HG03103 (cell line): ENCODE measurements around the gene SOX5.

Source experiments
- ATAC-seq: cut with Tn5 transposase; IDR thresholded peaks from one replicate; pipeline ENCODE4 v1.9.1; 2021; ENCODE audit warnings: low read depth; ENCODE audit not compliant: unreplicated experiment

The SOX5 gene

DNA sequence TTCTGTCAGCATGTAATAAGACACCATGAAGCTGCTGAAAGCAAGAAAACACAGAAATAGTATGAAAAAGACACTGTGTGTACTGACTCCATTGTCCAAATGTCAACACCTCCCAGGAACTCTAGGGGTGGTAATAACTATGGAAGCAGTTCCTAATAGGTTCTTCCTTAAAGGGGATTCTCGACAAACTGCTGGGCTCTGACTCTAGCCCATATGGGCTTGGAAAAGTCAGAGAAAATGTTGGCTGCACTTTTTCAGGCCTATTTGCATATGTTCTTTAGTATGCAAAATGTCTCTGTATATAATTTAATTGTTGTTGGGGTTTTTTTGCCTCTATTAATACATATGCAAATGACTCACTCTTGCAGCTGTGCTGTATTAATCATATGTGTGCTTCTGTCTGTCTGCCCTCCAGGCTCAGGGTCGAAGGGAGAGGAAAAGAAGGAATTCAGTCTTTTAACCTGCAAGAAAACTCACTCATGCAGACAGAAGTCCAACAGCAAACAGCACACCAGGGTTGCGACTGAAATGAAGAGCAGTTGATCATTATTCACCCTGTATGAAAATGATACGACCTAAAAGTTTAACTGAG is 317.6 kb downstream of the SOX5 start:
- no peak for ATAC-seq

DNA sequence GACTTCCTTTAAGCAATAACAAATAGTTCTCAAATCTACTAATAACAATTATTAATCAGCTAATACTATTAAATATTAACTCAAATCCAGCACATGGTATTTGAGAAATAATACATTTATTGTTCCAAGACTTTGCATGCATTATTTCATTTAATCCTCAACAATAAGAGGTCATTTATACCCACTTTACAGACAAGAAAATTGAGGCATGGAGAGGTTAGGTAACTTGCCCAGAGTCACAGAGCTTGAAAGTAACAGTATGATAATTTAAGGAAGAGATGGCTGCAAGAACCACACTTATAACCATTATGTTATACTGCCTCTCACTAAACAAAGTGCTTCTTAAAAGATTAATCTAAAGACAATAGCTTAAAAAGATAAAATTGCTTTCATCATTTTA is 318.9 kb downstream of the SOX5 start:
- ATAC-seq: no peak

DNA sequence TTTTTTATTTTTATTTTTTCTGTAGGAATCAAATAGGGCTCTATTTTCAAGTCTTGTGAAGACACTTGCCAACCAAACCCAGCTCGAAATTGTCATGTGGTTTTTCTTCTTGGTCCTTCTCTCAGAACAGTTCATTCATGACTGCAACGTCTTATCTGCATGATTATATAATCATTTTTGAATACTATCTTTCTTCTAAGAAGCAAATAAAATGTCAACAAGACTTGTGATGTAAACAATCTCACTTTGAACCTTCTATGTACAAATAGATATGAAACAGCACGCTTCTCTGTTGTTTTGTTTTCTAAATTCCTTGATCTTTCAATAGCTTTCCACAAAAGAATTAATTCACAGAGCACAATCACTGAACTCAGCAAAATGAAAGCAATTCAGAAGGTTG is 320.7 kb downstream of the SOX5 start:
- no peak for ATAC-seq

DNA sequence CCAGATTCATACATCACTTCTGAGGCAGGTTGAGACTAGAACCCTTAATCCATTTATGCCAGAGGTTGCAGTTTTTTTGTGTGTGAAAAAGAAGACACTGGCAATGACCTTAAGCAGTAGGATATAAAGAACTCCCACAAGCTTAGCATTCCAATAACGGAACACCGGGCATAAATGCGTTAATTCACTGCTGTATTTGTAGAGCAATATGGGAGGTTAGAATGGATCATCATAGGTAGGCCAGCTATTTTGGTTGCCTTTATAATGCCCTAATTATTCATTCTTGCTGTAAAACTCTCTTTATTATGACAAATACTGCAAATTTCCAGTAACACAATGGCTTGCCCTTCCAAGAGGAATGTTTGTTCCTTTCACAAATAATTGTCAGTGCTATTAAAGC is 322.7 kb downstream of the SOX5 start:
- ATAC-seq: no peak

DNA sequence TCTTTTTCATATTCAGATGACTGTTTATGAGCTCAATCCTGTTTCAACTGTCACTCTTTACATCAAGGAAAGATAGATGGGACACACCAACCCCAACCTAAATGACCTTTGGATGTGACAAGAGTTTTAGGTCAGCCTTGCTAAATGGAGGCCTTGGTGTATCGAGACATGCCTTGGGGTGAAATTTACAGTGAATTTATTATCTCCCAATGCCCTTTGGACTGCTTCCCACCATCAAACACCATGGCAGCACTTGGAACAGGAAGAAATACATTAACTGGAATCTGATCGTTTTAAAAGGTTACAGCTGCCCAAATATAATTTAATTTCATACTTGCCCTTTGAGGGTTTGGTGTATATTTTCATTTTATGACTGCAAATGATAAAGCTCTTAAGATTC is 327.6 kb downstream of the SOX5 start:
- ATAC-seq: no peak

DNA sequence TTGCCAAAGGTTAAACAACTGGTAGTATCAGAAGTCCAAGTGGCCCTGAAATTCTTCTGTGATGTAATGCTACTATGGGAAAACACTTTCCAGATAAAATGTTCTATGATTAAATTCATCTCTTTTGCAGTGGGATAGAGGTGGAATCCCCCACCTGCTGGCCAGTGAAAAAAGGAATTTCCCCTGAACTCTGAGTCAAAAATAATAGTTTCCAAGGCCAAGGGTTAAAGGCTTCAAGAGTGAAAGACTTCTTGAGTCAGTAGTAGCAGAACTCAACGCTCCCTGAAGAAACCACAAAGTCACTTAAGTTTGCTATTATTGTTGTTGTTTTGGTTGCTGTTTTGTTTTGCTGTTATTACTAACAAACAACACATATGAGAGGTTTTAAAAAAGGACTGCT is 330.8 kb downstream of the SOX5 start:
- no peak for ATAC-seq

DNA sequence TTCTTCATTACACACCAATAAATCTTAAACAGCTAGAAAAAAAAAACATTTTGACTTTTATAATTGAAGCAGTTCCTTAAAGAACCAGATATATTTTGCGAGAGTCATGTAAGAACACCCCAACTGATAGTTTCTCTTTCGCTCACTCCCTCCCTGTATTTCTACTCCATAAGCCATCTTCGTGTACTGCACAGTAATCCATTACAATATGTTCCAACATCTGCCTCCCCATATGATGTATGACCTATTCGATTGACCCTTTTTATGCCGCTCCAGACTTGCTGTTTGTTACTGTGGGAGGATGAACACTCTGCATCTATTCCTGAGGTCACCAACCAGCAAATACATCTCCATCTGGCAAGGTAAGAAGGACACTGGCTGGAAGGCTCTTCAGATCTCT is 331.7 kb downstream of the SOX5 start:
- ATAC-seq: no peak

DNA sequence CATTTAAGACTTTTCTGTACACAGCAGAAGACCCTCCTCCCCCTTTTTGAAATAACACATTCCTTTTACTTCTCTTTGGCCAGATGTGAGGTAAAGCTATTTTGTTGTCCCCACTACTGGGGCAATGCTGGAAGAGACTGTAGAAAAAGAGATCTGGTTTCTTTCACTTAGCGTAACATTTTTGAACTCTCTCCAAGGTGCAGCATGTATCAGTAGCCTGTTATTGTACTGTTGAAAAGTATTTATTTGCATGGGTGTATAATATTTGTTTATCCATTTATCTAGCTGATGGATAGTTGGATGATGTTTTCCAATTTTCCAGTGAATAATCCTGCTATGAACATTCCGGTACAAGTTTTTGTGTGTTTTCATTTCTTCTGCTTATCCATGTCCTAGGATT is 335.2 kb downstream of the SOX5 start:
- ATAC-seq: no peak

DNA sequence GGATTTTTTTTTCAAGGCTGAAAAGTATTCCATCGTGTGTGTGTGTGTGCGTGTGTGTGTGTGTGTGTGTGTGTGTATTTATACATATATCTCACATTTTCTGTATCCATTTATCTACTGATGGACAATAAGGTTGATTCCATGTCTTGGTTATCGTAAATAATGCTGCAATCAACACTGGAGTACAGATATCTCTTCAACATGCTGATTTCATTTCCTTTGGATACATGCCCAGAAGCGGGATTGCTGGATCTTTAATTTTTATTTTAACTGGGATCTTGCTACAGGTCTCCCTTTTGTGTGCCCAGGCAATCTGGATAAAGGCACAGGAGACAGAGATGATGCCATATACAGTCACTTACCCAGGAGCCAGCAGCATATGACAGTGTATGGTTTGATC is 338.1 kb downstream of the SOX5 start:
- ATAC-seq: no peak

DNA sequence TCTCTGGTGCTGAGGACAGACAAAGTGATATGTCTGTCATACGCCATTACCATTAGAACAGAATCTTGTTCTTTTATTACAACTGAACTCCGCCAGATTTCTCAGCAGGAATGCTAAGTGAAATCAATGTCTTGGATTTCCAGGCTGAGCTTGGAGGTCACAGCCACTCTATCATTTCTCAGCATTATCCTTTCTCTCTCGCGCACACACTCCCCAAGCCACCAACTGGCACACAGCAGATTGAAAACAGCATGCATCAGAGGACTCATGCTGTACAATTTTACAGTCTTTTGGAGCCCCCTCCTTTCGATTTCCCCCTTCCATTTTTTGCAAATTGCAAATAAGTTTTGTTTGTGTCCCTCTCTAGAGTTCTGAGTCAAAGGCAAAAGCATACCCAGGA is 348.6 kb downstream of the SOX5 start:
- no peak for ATAC-seq

DNA sequence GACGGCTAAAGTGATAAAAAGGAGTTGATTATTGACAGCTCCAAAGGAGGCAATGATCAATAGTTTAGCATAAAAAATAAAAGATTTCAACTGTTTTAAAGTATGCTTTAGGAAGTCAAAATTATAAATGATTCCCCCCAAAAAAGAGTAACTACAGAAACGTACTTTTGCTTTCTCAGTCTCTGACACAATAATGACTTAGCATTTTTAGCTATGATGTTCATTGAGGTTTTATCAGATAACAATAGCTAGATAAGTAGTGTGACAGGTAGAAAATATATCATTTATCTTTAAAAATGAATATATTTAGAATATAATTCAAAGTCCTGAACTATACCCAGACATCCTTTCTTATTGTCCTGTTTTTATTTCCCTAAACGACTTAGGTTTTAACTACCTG is 352.9 kb downstream of the SOX5 start:
- no peak for ATAC-seq

DNA sequence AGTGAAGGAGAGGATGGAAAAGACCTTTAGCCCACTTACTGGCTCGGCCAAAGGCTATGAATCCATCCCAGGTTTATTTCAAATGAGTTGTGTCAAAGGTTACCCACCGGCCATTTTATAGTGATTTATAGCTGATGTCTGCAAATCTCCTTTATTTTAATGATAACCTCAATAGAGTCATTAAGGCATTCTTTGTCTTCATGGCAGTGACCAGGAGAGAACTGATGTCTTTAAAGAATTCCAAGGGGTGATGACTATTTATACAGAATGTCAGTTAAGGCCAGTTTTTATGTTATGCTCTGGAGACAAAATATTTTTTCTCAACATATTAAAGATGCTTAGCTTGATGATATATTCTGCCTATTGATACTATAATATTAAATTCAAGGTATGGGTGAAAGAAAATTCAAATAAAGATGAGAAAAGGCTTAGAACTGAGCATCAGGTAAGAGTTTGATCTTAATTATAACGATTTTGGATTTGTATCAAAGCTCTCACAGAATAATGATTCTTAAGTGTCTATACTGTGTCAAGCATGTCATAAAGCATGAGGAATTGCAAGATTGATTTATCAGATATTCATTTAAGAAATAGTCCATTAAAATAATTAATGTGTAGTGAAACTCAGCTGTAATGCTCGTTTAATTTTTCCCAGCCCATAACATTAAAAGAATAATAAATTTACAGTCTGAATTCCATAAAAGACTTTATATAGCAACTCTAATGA is 361.5 kb downstream of the SOX5 start:
- ATAC-seq: no peak

DNA sequence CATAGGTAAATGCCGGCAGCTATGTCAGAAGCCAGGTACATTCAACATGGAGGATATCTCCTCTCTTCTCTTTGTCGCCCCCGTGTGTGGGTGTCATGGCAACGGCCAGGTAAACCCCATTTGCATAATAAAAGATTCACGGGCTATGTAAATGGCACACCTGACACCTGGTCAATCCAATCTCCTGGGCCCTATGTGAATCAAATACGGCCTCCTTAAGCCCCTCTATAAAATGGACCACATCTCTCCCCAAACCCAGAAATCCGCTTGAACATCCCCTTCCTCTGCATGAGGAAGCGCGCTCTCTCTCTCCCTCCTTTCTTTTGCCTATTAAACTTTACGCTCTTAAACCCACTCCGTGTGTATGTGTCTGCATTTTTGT is 363.7 kb downstream of the SOX5 start:
- ATAC-seq: no peak

DNA sequence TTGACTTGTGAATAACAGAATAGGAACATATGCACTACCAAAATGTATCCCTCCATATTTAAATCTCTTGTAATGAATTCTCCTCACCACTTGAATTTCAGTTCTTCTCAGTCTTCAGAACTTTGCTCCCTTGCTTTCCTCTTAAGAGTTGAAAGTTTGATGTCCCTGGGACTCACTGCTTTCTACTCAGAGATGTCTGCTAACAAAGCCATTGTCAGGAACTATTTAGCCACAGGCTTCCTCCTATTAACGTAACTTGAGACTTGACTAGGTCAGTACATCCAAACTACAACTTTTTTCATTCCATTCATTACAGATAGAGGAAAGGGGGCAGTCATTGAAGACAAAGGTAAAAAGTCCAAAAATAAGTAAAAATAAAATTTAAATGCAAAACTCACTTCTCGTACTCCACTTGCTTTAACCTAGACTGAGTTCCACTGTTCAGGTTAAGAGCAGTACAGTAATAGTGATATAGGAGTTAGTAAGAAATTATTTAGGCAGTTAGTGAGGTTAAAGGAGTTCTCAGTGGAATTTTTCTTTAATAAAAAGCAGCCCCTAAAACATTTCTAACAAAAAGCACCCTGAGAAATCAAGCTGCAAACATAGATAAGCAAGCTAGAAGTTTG is 364.2 kb downstream of the SOX5 start:
- ATAC-seq: no peak

DNA sequence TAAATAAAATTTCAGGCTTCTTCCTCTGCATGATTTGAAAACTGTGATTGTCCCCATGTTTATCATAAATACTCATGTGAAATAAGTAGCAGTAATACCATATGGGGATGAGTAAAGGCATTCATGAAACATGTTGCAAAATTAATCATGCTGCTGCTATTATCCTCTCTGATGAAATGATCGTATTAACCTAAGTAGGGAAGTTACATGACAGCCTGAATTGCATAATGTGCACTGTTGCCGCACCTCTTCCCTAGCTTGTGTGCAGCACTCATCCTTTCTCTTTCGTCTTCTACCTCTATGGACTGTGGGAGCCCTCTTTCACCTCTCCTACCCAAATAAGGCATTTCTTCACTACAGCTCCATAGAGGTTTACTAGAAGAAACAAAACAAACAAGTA is 367.6 kb downstream of the SOX5 start:
- ATAC-seq: no peak

DNA sequence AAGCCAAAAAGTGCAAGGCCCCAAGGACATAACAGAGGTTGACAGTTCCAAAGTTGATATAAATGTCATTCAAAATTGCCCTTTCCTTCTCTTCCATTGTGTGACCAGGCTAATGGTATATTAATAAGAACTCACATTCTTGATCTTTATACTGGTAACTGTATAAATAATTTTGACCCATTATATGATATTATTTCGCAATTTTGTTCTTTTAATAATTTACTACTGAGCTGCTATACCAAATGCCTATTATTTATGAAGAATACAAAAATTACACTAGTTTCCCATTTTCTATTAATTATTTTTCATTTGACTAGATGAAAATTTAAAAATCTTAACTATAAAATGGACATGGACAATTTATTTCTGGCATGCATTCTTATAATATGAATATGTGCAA is 370.2 kb downstream of the SOX5 start:
- no peak for ATAC-seq

DNA sequence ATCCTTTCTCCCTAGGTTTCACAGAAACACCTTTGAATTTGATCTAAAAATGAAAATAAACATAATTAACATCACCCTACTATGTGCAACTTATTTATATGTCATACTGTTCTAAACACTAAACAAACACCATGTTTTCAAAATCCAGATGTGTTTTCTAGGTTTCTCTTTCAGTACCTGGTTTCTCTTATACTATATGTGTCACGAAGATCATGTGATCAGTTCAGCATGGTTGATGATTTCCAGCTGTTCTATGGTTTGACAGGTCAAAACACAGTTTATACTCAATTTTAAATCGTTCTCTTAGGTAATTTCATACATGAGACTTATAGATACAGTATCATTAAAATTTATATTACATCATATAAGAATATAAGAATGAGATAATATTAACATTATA is 373.1 kb downstream of the SOX5 start:
- ATAC-seq: peak; percentile 77

DNA sequence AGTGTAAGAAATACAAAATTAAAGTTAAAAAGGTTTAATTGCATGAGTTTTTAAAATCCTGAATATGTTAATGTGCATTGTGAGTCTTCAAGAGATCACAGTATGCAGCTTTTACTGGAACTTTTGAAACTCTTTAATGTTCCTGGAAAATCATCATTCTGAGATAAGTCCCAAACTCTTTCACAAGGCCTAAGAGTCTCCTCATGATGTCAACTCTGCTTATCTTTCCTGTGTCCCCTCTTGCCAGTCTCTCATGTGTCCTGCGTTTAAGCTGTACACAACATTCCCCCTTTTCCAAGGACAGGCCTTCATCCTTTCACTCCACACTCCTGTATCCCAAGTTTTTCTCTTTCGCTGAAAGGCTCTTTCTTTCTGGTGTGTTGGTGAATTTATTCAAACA is 380.1 kb downstream of the SOX5 start:
- ATAC-seq: no peak

DNA sequence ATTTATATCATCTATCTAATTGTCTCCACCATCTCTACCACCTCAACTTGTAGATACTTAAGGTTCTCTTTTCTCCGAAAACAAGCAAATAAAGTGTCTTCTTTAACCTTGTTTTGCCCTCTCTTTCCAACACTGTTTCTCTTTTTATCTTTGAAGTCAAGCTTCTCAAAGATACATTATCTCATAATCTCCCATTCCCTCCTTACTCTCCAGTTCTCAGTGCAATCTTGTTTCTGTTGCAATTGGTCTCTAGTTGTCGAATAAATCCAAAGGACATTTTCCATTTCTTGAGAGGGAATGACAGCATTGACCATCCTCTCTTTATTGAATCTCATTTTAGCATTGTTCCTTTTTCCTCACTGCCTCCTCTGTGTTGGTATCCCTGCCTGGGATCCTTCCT is 383.3 kb downstream of the SOX5 start:
- ATAC-seq: no peak

DNA sequence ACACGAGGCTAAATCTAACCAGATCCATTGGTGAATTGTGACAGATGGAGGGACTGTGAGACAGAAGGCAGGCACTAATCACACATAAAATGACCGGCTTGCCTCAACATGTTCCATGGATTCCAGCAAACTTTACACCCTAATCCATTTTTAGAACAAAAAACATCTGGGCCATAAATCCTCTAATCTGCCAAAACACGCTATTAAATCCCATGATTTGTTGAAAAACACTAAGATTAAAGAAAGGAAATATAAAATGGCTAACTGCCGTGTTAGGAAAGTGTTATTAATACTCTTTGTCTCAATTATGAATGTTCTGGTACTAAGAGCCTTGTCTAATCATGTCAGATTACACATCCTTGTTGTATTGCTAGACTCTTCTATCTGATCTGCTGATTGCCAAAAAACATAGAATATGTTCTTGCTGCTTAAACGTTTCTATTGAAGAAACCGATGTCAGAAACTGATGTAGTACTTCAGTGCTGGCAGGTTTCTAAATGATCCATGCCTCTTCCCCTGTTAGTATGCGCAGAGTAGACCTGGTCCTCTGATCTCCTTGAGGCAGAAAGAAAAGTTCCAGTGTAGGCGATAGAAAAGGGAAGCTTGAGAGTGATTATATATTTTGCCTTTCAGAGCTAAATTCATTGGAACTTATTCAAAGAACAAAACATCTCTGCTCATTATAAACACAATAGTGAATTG is 384.9 kb downstream of the SOX5 start:
- no peak for ATAC-seq
